ENCODE measurements around the gene USP1. TPM values are rescaled to one million over a fixed set of nuclear protein-coding genes. Genes with fewer than 3 reads are reported as not detected.
A peak's percentile ranks its signal among the peaks of the same experiment; 100 is the strongest.

The USP1 gene
- total RNA-seq, 1 experiment from 2014 or later, result 37.4 TPM

- no peak for TF ChIP-seq FOXP1 (CRISPR knock-in tag; IDR thresholded peaks at IDR 0.05; ENCODE audit: borderline replicate concordance)
- TF ChIP-seq E2F4 (CRISPR knock-in tag; IDR thresholded peaks at IDR 0.05; ENCODE audit: borderline replicate concordance, low read depth), result no peak
- no peak for TF ChIP-seq SP1 (CRISPR knock-in tag; conservative IDR thresholded peaks at IDR 0.05)
- no peak for TF ChIP-seq IRF2 (CRISPR knock-in tag; IDR thresholded peaks at IDR 0.05; ENCODE audit: borderline replicate concordance, low read depth)
- TF ChIP-seq JUN (CRISPR knock-in tag; IDR thresholded peaks at IDR 0.05), result no peak
- no peak for TF ChIP-seq ZNF121 (CRISPR knock-in tag; IDR thresholded peaks at IDR 0.05)
- no peak for TF ChIP-seq ZNF416 (CRISPR knock-in tag; IDR thresholded peaks at IDR 0.05)
- TF ChIP-seq ETV6 (CRISPR knock-in tag; IDR thresholded peaks at IDR 0.05), result no peak
These were observed 48.1 kb downstream of the USP1 start (continued) for GRCh38 chr1:62484824-62485468.

GRCh38 chr1:62487956-62488355 lies 51.1 kb downstream of the USP1 start:
- no peaks in the 10 kb centered on the region for H3K27me3 Mint-ChIP-seq (ENCODE audit: low read depth)
- no peak for DNase-seq (ENCODE audit: low spot score)
- H3K4me3 Mint-ChIP-seq, result no peak overlapping the region
- CTCF ChIA-PET, result no interaction called here
- peak overlapping the region; percentile 90; the same call in 1 of the 2 replicates for H3K27ac Mint-ChIP-seq
- peak; percentile 88 for ATAC-seq
- peaks cover 9% of the 10 kb centered on the region for H3K4me1 Mint-ChIP-seq
- peaks cover 7% of the 10 kb centered on the region for H3K36me3 Mint-ChIP-seq
- POLR2A ChIA-PET, result no interaction called here
- H3K9me3 Mint-ChIP-seq, result no peaks in the 10 kb centered on the region
- TF ChIP-seq ZNF138 (CRISPR knock-in tag; conservative IDR thresholded peaks at IDR 0.05) (no peak), ERG (CRISPR knock-in tag; IDR thresholded peaks at IDR 0.05) (no peak), CREM (CRISPR knock-in tag; IDR thresholded peaks at IDR 0.05) (no peak), TEAD1 (CRISPR knock-in tag; IDR thresholded peaks at IDR 0.05) (no peak), NR2C2 (CRISPR knock-in tag; IDR thresholded peaks at IDR 0.05) (no peak), ATF2 (CRISPR knock-in tag; IDR thresholded peaks at IDR 0.05; ENCODE audit: borderline replicate concordance, low read depth) (no peak), ZNF423 (CRISPR knock-in tag; IDR thresholded peaks at IDR 0.05) (no peak), FOXP4 (CRISPR knock-in tag; IDR thresholded peaks at IDR 0.05) (no peak), GTF2I (CRISPR knock-in tag; conservative IDR thresholded peaks at IDR 0.05) (no peak), ZNF281 (CRISPR knock-in tag; IDR thresholded peaks at IDR 0.05) (no peak), ZNF512 (CRISPR knock-in tag; IDR thresholded peaks at IDR 0.05; ENCODE audit: borderline replicate concordance) (no peak), ATF6 (CRISPR knock-in tag; IDR thresholded peaks at IDR 0.05) (no peak), E2F4 (CRISPR knock-in tag; IDR thresholded peaks at IDR 0.05; ENCODE audit: borderline replicate concordance, low read depth) (no peak)

Data from WTC11 (cell line).